Fibroblast of lung (primary cell): Measurements from ENCODE around the gene MEGF8. TPM values are rescaled to one million over a fixed set of nuclear protein-coding genes. Genes with fewer than 3 reads are reported as not detected.

Source experiments
- DNase-seq, 2 donors: peaks; one replicate each; pipeline versions ENCODE4 v3.0.0 to v3.0.0-alpha.2; 2010; ENCODE audit warnings: low read depth in 2 of 2
- H2AFZ ChIP-seq: 2 replicates; pipeline ENCODE4 v1.5.1; 2012; ENCODE audit warnings: low read length, control low read depth, inconsistent platforms
- H3K27ac ChIP-seq: 2 replicates; pipeline ENCODE4 v1.5.1; 2011; ENCODE audit warnings: low read length, control low read depth; ENCODE audit not compliant: insufficient read depth
- H3K27me3 ChIP-seq: 2 replicates; pipeline ENCODE4 v1.5.1; 2011; ENCODE audit warnings: mild to moderate bottlenecking, low read length; ENCODE audit not compliant: control insufficient read depth, insufficient read depth
- H3K36me3 ChIP-seq: 2 replicates; pipeline ENCODE4 v1.5.1; 2011; ENCODE audit warnings: low read length; ENCODE audit not compliant: control insufficient read depth, insufficient read depth
- H3K4me1 ChIP-seq: 2 replicates; pipeline ENCODE4 v1.5.1; 2011; ENCODE audit warnings: low read length; ENCODE audit not compliant: control insufficient read depth, insufficient read depth; ENCODE audit errors: extremely low read depth
- H3K4me2 ChIP-seq: 2 replicates; pipeline ENCODE4 v1.5.1; 2011; ENCODE audit warnings: low read length, control low read depth; ENCODE audit not compliant: insufficient read depth; ENCODE audit errors: extremely low read depth
- H3K4me3 ChIP-seq, 4 experiments: fragments of 200-600 bp in 1 of 4; sonication (generic) in 1 of 4; replicated peaks in 1 of 4; 2 replicates each; pipeline ENCODE4 v1.5.1; 2011 to 2016; ENCODE audit warnings: low read length in 4 of 4, low read depth in 3 of 4, mild to moderate bottlenecking in 3 of 4, control low read depth in 2 of 4, inconsistent platforms in 1 of 4, mixed read lengths in 1 of 4; ENCODE audit not compliant: insufficient read depth in 1 of 4; ENCODE audit errors: control extremely low read depth in 1 of 4
- H3K79me2 ChIP-seq: 2 replicates; pipeline ENCODE4 v1.5.1; 2012; ENCODE audit warnings: mild to moderate bottlenecking, low read length, inconsistent platforms; ENCODE audit not compliant: control insufficient read depth, insufficient read depth
- H3K9ac ChIP-seq: 2 replicates; pipeline ENCODE4 v1.5.1; 2011; ENCODE audit warnings: mild to moderate bottlenecking, low read length, control low read depth; ENCODE audit not compliant: insufficient read depth
- H3K9me3 ChIP-seq: 2 replicates; pipeline ENCODE4 v1.5.1; 2012; ENCODE audit warnings: low read depth, low read length; ENCODE audit not compliant: control insufficient read depth, insufficient read depth
- H4K20me1 ChIP-seq: 2 replicates; pipeline ENCODE4 v1.5.1; 2011; ENCODE audit warnings: low read length; ENCODE audit not compliant: control insufficient read depth, insufficient read depth; ENCODE audit errors: extremely low read depth
- EZH2 ChIP-seq: IDR thresholded peaks from 2 replicates; pipeline ENCODE4 v1.5.1; 2012; ENCODE audit warnings: low read length, control low read depth, mild to moderate bottlenecking; ENCODE audit errors: missing control alignments
- polyA plus RNA-seq, 2 donors: library from polyadenylated mRNA; depleted of rRNA in 1 of 2; stranded (reverse) in 1 of 2; unstranded in 1 of 2; fragments of >200 nt; gene quantifications; 2 replicates each; pipeline ENCODE4 v1.2.1, GENCODE V29; 2011 to 2012; ENCODE audit warnings: missing spikeins in 1 of 2
- total RNA-seq: library from RNA; depleted of rRNA; stranded (reverse); fragments of >200 nt; gene quantifications from 2 replicates; pipeline ENCODE4 v1.2.1, GENCODE V29; 2014
- TF ChIP-seq, protein P1 (sequence below), 2 donors: IDR thresholded peaks in 1 of 2; conservative IDR thresholded peaks in 1 of 2; 1 replicate in 1 of 2; 2 replicates in 1 of 2; pipeline ENCODE4 v1.5.1; 2011 to 2012; ENCODE audit warnings: low read length in 2 of 2, control low read depth in 1 of 2, inconsistent platforms in 1 of 2, low read depth in 1 of 2, mild to moderate bottlenecking in 1 of 2

Gene MEGF8
- total and polyA plus RNA-seq, 2 donors (not counting 1 experiment from before 2014, with no cell fraction given), result 9.3 to 27.6 TPM

DNA sequence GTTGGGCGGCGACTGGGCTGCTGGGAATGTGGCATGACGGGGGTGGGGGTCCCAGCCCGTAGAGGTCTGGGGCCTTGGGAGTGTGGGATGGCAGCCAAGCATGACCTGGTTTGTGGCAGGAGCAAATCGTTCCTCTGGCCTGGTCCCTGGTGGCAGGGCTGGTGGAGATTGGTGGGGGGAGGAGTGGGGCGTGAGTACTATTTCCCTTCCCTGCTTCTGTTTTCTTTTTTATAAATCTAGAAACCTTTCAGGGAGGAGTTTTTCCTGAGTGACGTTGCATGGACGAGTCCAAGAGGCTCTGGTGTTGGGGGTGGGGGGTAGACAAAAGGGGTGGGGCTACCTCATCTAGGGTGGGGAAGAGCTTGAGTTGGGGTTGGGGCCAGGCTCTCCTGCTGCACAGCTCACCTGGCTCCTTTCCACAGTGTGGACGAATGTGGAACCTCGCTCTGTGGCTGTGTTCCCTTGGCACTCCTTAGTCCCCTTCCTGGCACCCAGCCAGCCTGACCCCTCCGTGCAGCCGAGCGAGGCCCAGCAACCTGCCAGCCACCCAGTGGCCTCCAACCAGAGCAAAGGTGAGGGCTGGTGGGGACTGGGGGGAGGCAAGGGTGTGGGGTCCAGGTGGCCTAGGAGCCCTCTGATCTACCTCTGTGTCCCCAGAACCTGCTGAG lies 39.0 kb upstream of the MEGF8 start:
- DNase-seq, result peak; percentile 42 to 52

DNA sequence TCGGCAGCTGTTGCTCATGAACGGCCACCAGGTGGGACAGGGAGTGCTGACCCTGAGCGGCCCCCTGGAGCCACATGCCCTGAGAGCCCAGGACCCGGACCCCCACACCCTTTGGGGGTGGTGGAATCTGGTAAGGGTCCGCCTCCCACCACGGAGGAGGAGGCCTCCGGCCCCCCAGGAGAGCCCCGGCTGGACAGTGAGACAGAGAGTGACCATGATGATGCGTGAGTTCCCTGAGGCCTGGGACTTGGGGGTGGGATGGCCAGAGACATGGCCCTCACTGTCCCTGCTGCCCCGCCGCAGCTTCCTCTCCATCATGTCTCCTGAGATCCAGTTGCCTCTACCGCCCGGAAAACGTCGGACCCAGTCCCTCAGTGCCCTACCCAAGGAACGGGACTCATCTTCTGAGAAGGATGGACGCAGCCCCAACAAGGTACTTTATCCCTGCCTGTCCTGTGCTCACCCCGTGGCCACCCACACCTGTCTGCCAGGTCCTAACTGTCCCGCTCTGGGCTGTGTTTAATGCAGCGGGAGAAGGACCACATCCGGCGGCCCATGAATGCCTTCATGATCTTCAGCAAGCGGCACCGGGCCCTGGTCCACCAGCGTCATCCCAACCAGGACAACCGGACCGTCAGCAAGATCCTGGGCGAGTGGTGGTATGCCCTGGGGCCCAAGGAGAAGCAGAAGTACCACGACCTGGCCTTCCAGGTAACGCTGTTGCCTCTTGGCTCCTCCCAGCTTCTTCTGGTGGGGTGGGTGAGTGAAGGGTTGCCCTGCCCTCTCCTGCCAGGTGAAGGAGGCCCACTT lies 38.2 kb upstream of the MEGF8 start:
- peaks cover 28% of the 10 kb centered on the region for H3K4me1 ChIP-seq
- no peak overlapping the region for H3K4me2 ChIP-seq
- peaks cover 43% of the 10 kb centered on the region for H3K36me3 ChIP-seq
- no peaks in the 10 kb centered on the region for H4K20me1 ChIP-seq
- H3K79me2 ChIP-seq, result peaks cover 27% of the 10 kb centered on the region
- H3K27ac ChIP-seq, result no peak overlapping the region
- no peaks in the 10 kb centered on the region for H3K9me3 ChIP-seq
- H2AFZ ChIP-seq, result no peak overlapping the region
- TF ChIP-seq, protein P1, sequence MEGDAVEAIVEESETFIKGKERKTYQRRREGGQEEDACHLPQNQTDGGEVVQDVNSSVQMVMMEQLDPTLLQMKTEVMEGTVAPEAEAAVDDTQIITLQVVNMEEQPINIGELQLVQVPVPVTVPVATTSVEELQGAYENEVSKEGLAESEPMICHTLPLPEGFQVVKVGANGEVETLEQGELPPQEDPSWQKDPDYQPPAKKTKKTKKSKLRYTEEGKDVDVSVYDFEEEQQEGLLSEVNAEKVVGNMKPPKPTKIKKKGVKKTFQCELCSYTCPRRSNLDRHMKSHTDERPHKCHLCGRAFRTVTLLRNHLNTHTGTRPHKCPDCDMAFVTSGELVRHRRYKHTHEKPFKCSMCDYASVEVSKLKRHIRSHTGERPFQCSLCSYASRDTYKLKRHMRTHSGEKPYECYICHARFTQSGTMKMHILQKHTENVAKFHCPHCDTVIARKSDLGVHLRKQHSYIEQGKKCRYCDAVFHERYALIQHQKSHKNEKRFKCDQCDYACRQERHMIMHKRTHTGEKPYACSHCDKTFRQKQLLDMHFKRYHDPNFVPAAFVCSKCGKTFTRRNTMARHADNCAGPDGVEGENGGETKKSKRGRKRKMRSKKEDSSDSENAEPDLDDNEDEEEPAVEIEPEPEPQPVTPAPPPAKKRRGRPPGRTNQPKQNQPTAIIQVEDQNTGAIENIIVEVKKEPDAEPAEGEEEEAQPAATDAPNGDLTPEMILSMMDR (conservative IDR thresholded peaks at IDR 0.05 in 1 of 2, IDR thresholded peaks at IDR 0.05 in 1 of 2; ENCODE audit: low read depth in 1 of 2, low read length in 2 of 2), result no peak
- H3K9ac ChIP-seq, result no peak overlapping the region
- no peak for DNase-seq
- H3K27me3 ChIP-seq, result no peaks in the 10 kb centered on the region
- no peak overlapping the region for H3K4me3 ChIP-seq

More for the DNA sequence above, 39.0 kb upstream of the MEGF8 start:
- no peak overlapping the region for H3K9ac ChIP-seq
- peak overlapping the region; percentile 36 for H3K27ac ChIP-seq
- H2AFZ ChIP-seq, result no peak overlapping the region
- peaks cover 32% of the 10 kb centered on the region for H3K79me2 ChIP-seq
- TF ChIP-seq, protein P1 (conservative IDR thresholded peaks at IDR 0.05 in 1 of 2, IDR thresholded peaks at IDR 0.05 in 1 of 2; ENCODE audit: low read depth in 1 of 2, low read length in 2 of 2), result no peak
- no peak for TF ChIP-seq EZH2
- H3K27me3 ChIP-seq, result no peaks in the 10 kb centered on the region
- H3K36me3 ChIP-seq, result peaks cover 36% of the 10 kb centered on the region
- no peaks in the 10 kb centered on the region for H4K20me1 ChIP-seq
- peak overlapping the region in 2 of 4 experiments; percentile 5 to 80 for H3K4me3 ChIP-seq
- H3K9me3 ChIP-seq, result no peaks in the 10 kb centered on the region
- peak overlapping the region; percentile 99 for H3K4me2 ChIP-seq
- H3K4me1 ChIP-seq, result peaks cover 35% of the 10 kb centered on the region

DNA sequence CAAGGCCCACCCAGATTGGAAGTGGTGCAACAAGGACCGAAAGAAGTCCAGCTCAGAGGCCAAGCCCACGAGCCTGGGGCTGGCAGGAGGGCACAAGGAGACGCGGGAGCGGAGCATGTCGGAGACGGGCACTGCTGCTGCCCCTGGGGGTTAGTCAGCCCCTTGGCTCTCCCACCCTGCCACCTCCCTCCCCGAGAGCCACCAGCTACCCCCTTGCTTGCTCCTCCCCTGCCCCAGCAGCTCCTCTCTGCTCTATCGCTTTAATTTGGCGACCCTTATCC lies 37.7 kb upstream of the MEGF8 start:
- Histone ChIP-seq H3K36me3 (peaks cover 47% of the 10 kb centered on the region), H3K27ac (no peak overlapping the region), H3K4me3 (no peak overlapping the region), H3K4me1 (peaks cover 23% of the 10 kb centered on the region), H3K9ac (no peak overlapping the region), H3K27me3 (no peaks in the 10 kb centered on the region), H3K4me2 (no peak overlapping the region), H4K20me1 (no peaks in the 10 kb centered on the region), H3K79me2 (peaks cover 26% of the 10 kb centered on the region), H3K9me3 (no peaks in the 10 kb centered on the region), H2AFZ (no peak overlapping the region)
- no peak for DNase-seq
- no peak for TF ChIP-seq EZH2
- TF ChIP-seq, protein P1 (conservative IDR thresholded peaks at IDR 0.05 in 1 of 2, IDR thresholded peaks at IDR 0.05 in 1 of 2; ENCODE audit: low read depth in 1 of 2, low read length in 2 of 2), result no peak
